Measurements from ENCODE around the gene MAGIX. TPM values are rescaled to one million over a fixed set of nuclear protein-coding genes. Genes with fewer than 3 reads are reported as not detected.
A peak's percentile ranks its signal among the peaks of the same experiment; 100 is the strongest.

MAGIX gene
- total and polyA plus RNA-seq, 2 experiments from 2014 or later: 0.66 to 0.83 TPM

GRCh38 chrX:49171752-49172279, 9.3 kb downstream of the MAGIX start, which contains the start of gene PLP2 (continued):
- TF ChIP-seq ZNF462 (CRISPR knock-in tag; IDR thresholded peaks at IDR 0.05): no peak
- no peak for TF ChIP-seq JUNB (IDR thresholded peaks at IDR 0.05; ENCODE audit: unreplicated experiment)

- Histone ChIP-seq H3K4me2 (peak overlapping the region; percentile 82), H3K9me2 (ENCODE audit: insufficient read depth) (no peaks in the 10 kb centered on the region), H3K27me3 (ENCODE audit: insufficient read depth) (peaks cover 50% of the 10 kb centered on the region), H3K27ac (ENCODE audit: low read depth) (no peak overlapping the region), H2AFZ (peak overlapping the region; percentile 59; the same call in 1 of the 2 replicates), H3K36me3 (ENCODE audit: insufficient read depth) (no peaks in the 10 kb centered on the region), H3K4me3 (peak overlapping the region; percentile 59), H4K20me1 (replicated peaks; ENCODE audit: insufficient read depth) (no peaks in the 10 kb centered on the region), H3K79me2 (replicated peaks; ENCODE audit: insufficient read depth) (no peaks in the 10 kb centered on the region), H3K4me1 (ENCODE audit: insufficient read depth) (no peaks in the 10 kb centered on the region; the same call in 1 of the 2 replicates), H3F3A (replicated peaks; ENCODE audit: low read depth) (no peaks in the 10 kb centered on the region)
- Mint-ChIP-seq H3K9me3 (no peaks in the 10 kb centered on the region; the same call in 2 of the 3 replicates), H3K27ac (no peak overlapping the region), H3K4me1 (peaks cover 20% of the 10 kb centered on the region), H3K27me3 (ENCODE audit: insufficient read depth, low read depth, poor library complexity) (peaks cover 19% of the 10 kb centered on the region), H3K36me3 (ENCODE audit: low read depth) (peaks cover 11% of the 10 kb centered on the region; the same call in 1 of the 3 replicates), H3K4me3 (peak overlapping the region; percentile 72)
- DNase-seq (ENCODE audit: low spot score): peak; percentile 57
- ATAC-seq: peak; percentile 56
- TF ChIP-seq CTCF (conservative IDR thresholded peaks at IDR 0.05; ENCODE audit: low read depth in 2 of 2) (no peak), STAT1 (IDR thresholded peaks at IDR 0.05; ENCODE audit: unreplicated experiment) (no peak), ZNF331 (CRISPR knock-in tag; IDR thresholded peaks at IDR 0.05; ENCODE audit: low read depth) (no peak), POLR2AphosphoS5 (IDR thresholded peaks at IDR 0.05; ENCODE audit: low read depth) (no peak), EZH2 (IDR thresholded peaks at IDR 0.05; ENCODE audit: low read depth, unreplicated experiment) (no peak), NANOG (IDR thresholded peaks at IDR 0.05; ENCODE audit: borderline replicate concordance) (no peak), CREB1 (CRISPR knock-in tag; IDR thresholded peaks at IDR 0.05; ENCODE audit: low read depth) (no peak)
These were observed 9.8 kb downstream of the MAGIX start for GRCh38 chrX:49172280-49172780.
